Activated T-helper 1 cell treated with anti-CD3 and anti-CD28 coated beads, Interleukin-12 subunit alpha, Interleukin-12 subunit beta, Interleukin-2, Interleukin-4 antibody, amounts not matched to agents 30 ng/mL and 10 ng/mL and 1 ng/mL, durations not matched to agents 14 hours and 24 hours and 36 hours (primary cell): ENCODE data around the gene SARS1. TPM values are rescaled to one million over a fixed set of nuclear protein-coding genes. Genes with fewer than 3 reads are reported as not detected.

Source experiments
- total RNA-seq: library from RNA; stranded (reverse); gene quantifications from 2 replicates; pipeline ENCODE4 v1.2.3, GENCODE V29; 2022

SARS1 gene
- total RNA-seq, 1 donor from 2014 or later = 154 TPM

Other genes with a start within 250 kb of the SARS1 start
- gene WDR47, start 171.8 kb upstream of the SARS1 start, total RNA-seq = 11.5 and 14.4 TPM in 2 replicates
- gene TAF13, start 137.9 kb upstream of the SARS1 start, total RNA-seq = 28.8 and 32.6 TPM in 2 replicates
- gene TMEM167B, start 123.2 kb upstream of the SARS1 start, total RNA-seq = 26.2 and 27.6 TPM in 2 replicates
- gene ELAPOR1, start 99.8 kb upstream of the SARS1 start, total RNA-seq = 32.7 and 38.5 TPM in 2 replicates
- 4.1 and 4.9 TPM in 2 replicates for gene CELSR2, start 35.6 kb downstream of the SARS1 start, total RNA-seq
- 3.6 and 5.5 TPM in 2 replicates for gene PSRC1, start 69.2 kb downstream of the SARS1 start, total RNA-seq
- not detected in 2 replicates for gene MYBPHL, start 93.1 kb downstream of the SARS1 start, total RNA-seq
- gene SORT1, start 184.0 kb downstream of the SARS1 start, total RNA-seq = 1.4 and 1.5 TPM in 2 replicates
- gene PSMA5, start 212.5 kb downstream of the SARS1 start, total RNA-seq = 241 and 283 TPM in 2 replicates